GM12892 (cell line): ENCODE results near the gene SLC15A5.

Experiments used
- POLR2A ChIP-seq: IDR thresholded peaks from 2 replicates; pipeline ENCODE4 v1.6.1; 2011; ENCODE audit warnings: low read depth, low read length, control low read depth
- POLR2AphosphoS5 ChIP-seq: IDR thresholded peaks from 2 replicates; pipeline ENCODE4 v1.6.1; 2011; ENCODE audit warnings: low read depth, low read length, control low read depth
- TAF1 ChIP-seq: IDR thresholded peaks from 2 replicates; pipeline ENCODE4 v1.6.1; 2011; ENCODE audit warnings: low read depth, mild to moderate bottlenecking, control low read depth, low read length, borderline replicate concordance

DNA sequence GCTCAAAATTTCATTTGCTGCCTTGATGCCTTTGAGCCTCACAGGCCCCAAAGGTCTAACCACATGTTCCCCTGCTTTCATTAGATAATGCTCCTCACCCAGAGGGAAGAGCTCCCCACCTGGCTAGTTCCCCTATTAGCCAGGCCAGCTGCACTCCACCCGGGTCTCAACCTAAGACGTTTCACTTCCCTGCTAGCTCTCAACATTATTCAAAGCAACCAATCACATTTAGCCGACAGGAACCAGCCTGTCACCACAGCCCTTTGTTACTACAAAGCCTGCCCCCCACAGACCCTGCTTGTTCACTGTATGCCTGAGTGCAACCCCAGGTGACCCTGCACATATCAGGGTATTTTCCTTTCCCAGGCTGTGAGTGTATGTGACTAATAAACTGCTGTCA is 78.6 kb downstream of the SLC15A5 start:
- no peak for TF ChIP-seq POLR2A
- TF ChIP-seq POLR2AphosphoS5, result no peak
- TF ChIP-seq TAF1, result no peak
